HG02610 (cell line): ENCODE results near the gene ADGRB3.

Source experiments
- ATAC-seq: cut with Tn5 transposase; IDR thresholded peaks from one replicate; pipeline ENCODE4 v1.9.1; 2021; ENCODE audit warnings: mild to moderate bottlenecking, moderate library complexity; ENCODE audit not compliant: unreplicated experiment

The ADGRB3 gene

GRCh38 chr6:68697394-68697793 lies 62.3 kb downstream of the ADGRB3 start:
- ATAC-seq, result no peak

- ATAC-seq, result no peak
Observed at GRCh38 chr6:68701159-68701558, 66.1 kb downstream of the ADGRB3 start.

- ATAC-seq, result no peak
Observed at GRCh38 chr6:68704485-68704884, 69.4 kb downstream of the ADGRB3 start.

- no peak for ATAC-seq
Observed at GRCh38 chr6:68709091-68709490, 74.0 kb downstream of the ADGRB3 start.

GRCh38 chr6:68709882-68710281 lies 74.8 kb downstream of the ADGRB3 start:
- no peak for ATAC-seq

GRCh38 chr6:68710496-68710895 lies 75.4 kb downstream of the ADGRB3 start:
- ATAC-seq, result no peak

GRCh38 chr6:68710916-68711315 lies 75.8 kb downstream of the ADGRB3 start:
- ATAC-seq, result no peak

GRCh38 chr6:68711386-68712000 lies 76.4 kb downstream of the ADGRB3 start:
- ATAC-seq, result no peak

GRCh38 chr6:68716620-68717019 lies 81.5 kb downstream of the ADGRB3 start:
- no peak for ATAC-seq

- ATAC-seq, result no peak
Observed at GRCh38 chr6:68718385-68719073, 83.4 kb downstream of the ADGRB3 start.

GRCh38 chr6:68719761-68720160 lies 84.7 kb downstream of the ADGRB3 start:
- ATAC-seq, result no peak

GRCh38 chr6:68722891-68723527 lies 87.9 kb downstream of the ADGRB3 start:
- ATAC-seq, result no peak

- no peak for ATAC-seq
Observed at GRCh38 chr6:68724060-68724459, 89.0 kb downstream of the ADGRB3 start.

- ATAC-seq, result no peak
Observed at GRCh38 chr6:68726337-68726736, 91.3 kb downstream of the ADGRB3 start.

GRCh38 chr6:68726992-68727391 lies 91.9 kb downstream of the ADGRB3 start:
- no peak for ATAC-seq

- no peak for ATAC-seq
Observed at GRCh38 chr6:68727699-68728098, 92.6 kb downstream of the ADGRB3 start.

GRCh38 chr6:68728159-68728979 lies 93.3 kb downstream of the ADGRB3 start:
- no peak for ATAC-seq

GRCh38 chr6:68729377-68729903 lies 94.4 kb downstream of the ADGRB3 start:
- ATAC-seq, result no peak

- no peak for ATAC-seq
Observed at GRCh38 chr6:68730291-68731054, 95.4 kb downstream of the ADGRB3 start.

- ATAC-seq, result no peak
Observed at GRCh38 chr6:68732423-68732822, 97.3 kb downstream of the ADGRB3 start.
